Right lobe of liver (tissue), 6 donors: Measurements from ENCODE around the gene CX3CL1. TPM values are rescaled to one million over a fixed set of nuclear protein-coding genes. Genes with fewer than 3 reads are reported as not detected.

Experiments
- ATAC-seq, 4 donors: fragments of 200-7000 bp; cut with Tn5 transposase; one replicate each; pipeline ENCODE4 v1.9.1; 2020; ENCODE audit warnings: mild to moderate bottlenecking in 4 of 4, moderate library complexity in 4 of 4
- DNase-seq, 3 donors: peaks; one replicate each; pipeline ENCODE4 v3.0.0-alpha.2; 2020
- H3K27ac ChIP-seq, 3 donors: fragments of 200-600 bp; one replicate each; pipeline ENCODE4 v1.8.0; 2022
- H3K27me3 ChIP-seq, 2 donors: fragments of 200-600 bp; one replicate each; pipeline ENCODE4 v1.8.0; 2022
- H3K36me3 ChIP-seq, 4 donors: fragments of 200-600 bp; sonication (generic) in 1 of 4; one replicate each; pipeline versions ENCODE4 v1.5.1 to v1.8.0; 2017 to 2022; ENCODE audit warnings: control low read depth in 1 of 4
- H3K4me1 ChIP-seq, 4 donors: fragments of 200-600 bp; sonication (generic) in 1 of 4; one replicate each; pipeline versions ENCODE4 v1.5.1 to v1.8.0; 2017 to 2022; ENCODE audit warnings: control low read depth in 1 of 4
- H3K4me3 ChIP-seq, 3 donors: fragments of 200-600 bp; one replicate each; pipeline ENCODE4 v1.8.0; 2022
- H3K9me3 ChIP-seq, 4 donors: fragments of 200-600 bp; sonication (generic) in 1 of 4; one replicate each; pipeline versions ENCODE4 v1.5.1 to v1.8.0; 2017 to 2022; ENCODE audit warnings: control low read depth in 1 of 4
- CTCF ChIP-seq, 4 donors: fragments of 200-600 bp in 3 of 4; fragments of 450-650 bp in 1 of 4; IDR thresholded peaks; one replicate each; pipeline versions ENCODE4 v1.5.1 to v1.8.0; 2016 to 2022; ENCODE audit warnings: antibody characterized with exemption in 4 of 4, mild to moderate bottlenecking in 2 of 4
- POLR2A ChIP-seq: fragments of 450-650 bp; IDR thresholded peaks from one replicate; pipeline ENCODE4 v1.6.1; 2017; ENCODE audit warnings: antibody characterized with exemption, mild to moderate bottlenecking
- WGBS: methylation state at CpG from one replicate; pipeline ENCODE4 v1.1.6; 2018; ENCODE audit warnings: low coverage, low lambda C conversion rate; ENCODE audit not compliant: insufficient coverage; ENCODE audit errors: missing lambda C conversion rate; 5-methylcytosine and 5-hydroxymethylcytosine counted together
- intact Hi-C, 2 donors: fragments of 100-400 bp; cut with DNase I; formaldehyde crosslinking; loops; one replicate each; pipeline versions ENCODE4 v1.11.2 to v1.14.1; 2022
- total RNA-seq, 6 experiments: library from RNA; depleted of rRNA in 2 of 6; stranded (reverse); fragments of >200 nt in 2 of 6; fragmentation: NEBNext Ultra II Directional in 3 of 6; extraction: Animal tissue kit (Norgen Biotek cat#: 25700) in 3 of 6; gene quantifications; one replicate each; pipeline versions ENCODE4 v1.1.0 to v1.2.4, GENCODE V29; 2016 to 2023
- donor health status: DM: no; HTN: yes; CAD: no.
- donor health status: DM: no; HTN: no; CAD: no.
- donor health status: DM: no; HTN: no; CAD: no.
- donor health status: DM: no; HTN: yes; CAD: no.
- donor health status: DM: no; HTN: yes; CAD: no.

The CX3CL1 gene
- total RNA-seq, 6 experiments from 2014 or later = 3.3 to 20.5 (median 9.8) TPM

GRCh38 chr16:57422026-57422944, 50.0 kb downstream of the CX3CL1 start:
- no peak for DNase-seq
- Histone ChIP-seq H3K27me3 (no peaks in the 10 kb centered on the region), H3K9me3 (no peaks in the 10 kb centered on the region), H3K36me3 (peaks cover 0 to 6% (median 0%) of the 10 kb centered on the region in 4 donors), H3K4me1 (peaks cover 0 to 16% (median 6%) of the 10 kb centered on the region in 4 donors), H3K4me3 (no peak overlapping the region), H3K27ac (no peak overlapping the region)
- 43% methylated on average over 9 of the region's 10 CpGs for WGBS
- peak in 2 of 4 donors; percentile 36 to 43 for ATAC-seq
- intact Hi-C loops = loop anchor here (5.0 to 10.0 kb wide), 2 partner anchors 93 to 95 kb away; no protein-coding TSS in a partner anchor
- TF ChIP-seq CTCF (IDR thresholded peaks at IDR 0.05) = peak; percentile 46 to 62 (median 58)
- no peak for TF ChIP-seq POLR2A

GRCh38 chr16:57423152-57423551, 50.9 kb downstream of the CX3CL1 start:
- no peaks in the 10 kb centered on the region for H3K9me3 ChIP-seq
- TF ChIP-seq POLR2A = no peak
- TF ChIP-seq CTCF (IDR thresholded peaks at IDR 0.05) = no peak
- 58% methylated on average over 2 of the region's 2 CpGs for WGBS
- H3K36me3 ChIP-seq = peaks cover 0 to 6% (median 2%) of the 10 kb centered on the region in 4 donors
- H3K27me3 ChIP-seq = no peaks in the 10 kb centered on the region
- ATAC-seq (no peak), DNase-seq (no peak)
- peaks cover 0 to 9% (median 3%) of the 10 kb centered on the region in 4 donors for H3K4me1 ChIP-seq
- intact Hi-C loops = loop anchor here (5.0 to 10.0 kb wide), 2 partner anchors 92 to 94 kb away; no protein-coding TSS in a partner anchor
- no peak overlapping the region for H3K4me3 ChIP-seq
- no peak overlapping the region for H3K27ac ChIP-seq

- Histone ChIP-seq H3K9me3 (no peaks in the 10 kb centered on the region), H3K27ac (no peak overlapping the region), H3K4me1 (no peaks in the 10 kb centered on the region), H3K36me3 (peaks cover 0 to 18% (median 10%) of the 10 kb centered on the region in 4 donors), H3K27me3 (no peaks in the 10 kb centered on the region), H3K4me3 (no peak overlapping the region)
- no peak for TF ChIP-seq CTCF (IDR thresholded peaks at IDR 0.05)
- no peak for TF ChIP-seq POLR2A
- no peak for ATAC-seq
- WGBS = 67% methylated on average over 1 of the region's 3 CpGs
- DNase-seq = no peak
- intact Hi-C loops = loop anchor here (5.0 to 10.0 kb wide), 2 partner anchors 90 to 93 kb away; no protein-coding TSS in a partner anchor
Measured at GRCh38 chr16:57424583-57424982, 52.3 kb downstream of the CX3CL1 start.

DNA sequence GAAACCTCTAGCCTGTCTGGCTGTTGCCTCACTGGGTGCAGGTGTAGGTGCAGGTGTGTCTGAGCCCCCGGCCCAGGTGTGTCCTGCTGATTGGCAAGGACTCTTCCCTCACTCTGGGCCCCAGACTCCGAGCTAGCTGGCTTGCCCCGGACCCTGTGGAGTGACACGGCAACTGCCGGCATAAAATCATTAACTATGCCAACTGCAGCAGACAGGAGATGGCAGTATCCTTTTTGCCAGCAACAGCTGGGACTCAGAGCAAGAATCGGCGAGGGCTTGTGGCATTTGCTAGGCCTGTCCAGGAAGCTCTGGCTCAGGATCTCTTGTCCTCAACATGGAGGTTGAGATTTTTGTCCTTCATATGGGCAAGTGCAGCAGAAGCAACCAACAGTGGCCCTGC, 54.1 kb downstream of the CX3CL1 start:
- TF ChIP-seq CTCF (IDR thresholded peaks at IDR 0.05) (no peak), POLR2A (no peak)
- peak in 1 of 4 donors; percentile 29 for ATAC-seq
- no peaks in the 10 kb centered on the region for H3K27me3 ChIP-seq
- H3K36me3 ChIP-seq = peaks cover 3 to 33% (median 23%) of the 10 kb centered on the region in 4 donors
- intact Hi-C loops = loop anchor here in 1 of 2 donors (10.0 kb wide), 1 partner anchor 88 kb away; no protein-coding TSS in a partner anchor
- WGBS = 70% methylated on average over 2 of the region's 7 CpGs
- no peak overlapping the region for H3K27ac ChIP-seq
- no peaks in the 10 kb centered on the region for H3K9me3 ChIP-seq
- no peak for DNase-seq
- H3K4me1 ChIP-seq = no peaks in the 10 kb centered on the region
- no peak overlapping the region for H3K4me3 ChIP-seq
